ENCODE data around the gene BEST4. TPM values are rescaled to one million over a fixed set of nuclear protein-coding genes. Genes with fewer than 3 reads are reported as not detected.
"Not testable (repeated sequence)": the region's sequence is repeated elsewhere in the genome, so short reads cannot be mapped to it uniquely, and the experiment has no call there.

BEST4 gene
- total RNA-seq, 1 donor from 2014 or later: 0.41 TPM

GRCh38 chr1:44784094-44785028, 3.6 kb downstream of the BEST4 start:
- DNase-seq (ENCODE audit: low spot score in 2 of 2): peak in 1 of 2 donors; percentile 37
- no peak for FAIRE-seq

DNA sequence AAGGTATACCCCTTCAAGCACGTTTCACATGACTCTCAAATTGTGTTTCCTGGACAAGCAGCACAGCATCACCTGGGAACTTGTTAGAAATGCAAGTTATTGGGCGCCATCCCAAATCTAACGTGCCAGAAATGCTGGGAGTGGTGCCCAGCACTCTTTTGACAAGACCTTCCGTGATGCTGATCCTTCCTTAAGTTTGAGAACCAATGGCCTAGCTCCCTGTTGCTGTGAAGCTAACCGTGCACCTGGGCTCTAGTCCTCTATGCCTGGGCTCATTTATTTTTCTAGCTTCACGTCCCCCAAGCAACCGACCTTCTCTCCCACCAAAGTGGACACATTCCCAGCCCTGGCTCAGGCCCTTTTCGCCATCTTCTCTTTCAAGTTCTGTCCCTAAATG, 4.3 kb downstream of the BEST4 start:
- FAIRE-seq (no peak), DNase-seq (ENCODE audit: low spot score in 2 of 2) (no peak)

- no peak for FAIRE-seq
Observed at GRCh38 chr1:44780583-44781121, 7.3 kb downstream of the BEST4 start.

DNA sequence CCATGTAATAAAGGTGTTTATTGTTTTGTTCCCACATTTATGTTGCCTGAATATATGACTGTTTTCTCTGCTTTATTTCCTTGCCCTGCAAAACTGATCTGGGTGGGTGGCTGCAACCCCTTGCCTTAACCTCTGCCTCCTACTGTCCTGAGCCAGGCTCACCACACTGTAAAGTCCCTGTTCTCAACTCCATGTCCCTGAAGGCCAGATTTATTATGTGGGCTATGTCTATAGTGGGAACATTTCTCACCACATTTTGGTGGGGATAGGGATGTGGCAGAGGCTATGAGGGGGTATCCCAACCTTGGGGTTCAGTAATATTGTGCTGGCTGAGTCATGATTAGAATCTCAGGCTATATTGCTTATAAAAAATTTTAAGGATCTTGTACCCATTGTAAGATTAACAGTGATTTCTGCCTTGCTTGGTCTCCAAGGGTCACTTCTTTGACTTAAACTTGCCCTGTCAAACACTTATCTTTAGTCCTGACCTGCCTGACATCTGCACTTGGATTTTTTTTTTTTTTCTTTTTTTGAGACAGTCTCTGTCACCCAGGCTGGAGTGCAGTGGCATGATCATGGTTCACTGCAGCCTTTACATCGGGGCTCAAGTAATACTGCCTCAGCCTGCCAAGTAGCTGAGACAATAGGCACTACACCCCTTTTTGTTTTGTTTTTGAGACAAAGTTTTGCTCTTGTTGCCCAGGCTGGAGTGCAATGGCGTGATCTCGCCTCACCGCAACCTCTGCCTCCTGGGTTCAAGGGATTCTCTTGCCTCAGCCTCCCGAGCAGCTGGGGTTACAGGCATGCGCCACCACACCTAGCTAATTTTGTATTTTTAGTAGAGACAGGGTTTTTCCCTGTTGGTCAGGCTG, 9.0 kb downstream of the BEST4 start:
- no peak for FAIRE-seq
- no peak for DNase-seq (ENCODE audit: low spot score in 2 of 2)

More at GRCh38 chr1:44780583-44781121, 7.3 kb downstream of the BEST4 start:
- DNase-seq (ENCODE audit: low spot score in 2 of 2): no peak

DNA sequence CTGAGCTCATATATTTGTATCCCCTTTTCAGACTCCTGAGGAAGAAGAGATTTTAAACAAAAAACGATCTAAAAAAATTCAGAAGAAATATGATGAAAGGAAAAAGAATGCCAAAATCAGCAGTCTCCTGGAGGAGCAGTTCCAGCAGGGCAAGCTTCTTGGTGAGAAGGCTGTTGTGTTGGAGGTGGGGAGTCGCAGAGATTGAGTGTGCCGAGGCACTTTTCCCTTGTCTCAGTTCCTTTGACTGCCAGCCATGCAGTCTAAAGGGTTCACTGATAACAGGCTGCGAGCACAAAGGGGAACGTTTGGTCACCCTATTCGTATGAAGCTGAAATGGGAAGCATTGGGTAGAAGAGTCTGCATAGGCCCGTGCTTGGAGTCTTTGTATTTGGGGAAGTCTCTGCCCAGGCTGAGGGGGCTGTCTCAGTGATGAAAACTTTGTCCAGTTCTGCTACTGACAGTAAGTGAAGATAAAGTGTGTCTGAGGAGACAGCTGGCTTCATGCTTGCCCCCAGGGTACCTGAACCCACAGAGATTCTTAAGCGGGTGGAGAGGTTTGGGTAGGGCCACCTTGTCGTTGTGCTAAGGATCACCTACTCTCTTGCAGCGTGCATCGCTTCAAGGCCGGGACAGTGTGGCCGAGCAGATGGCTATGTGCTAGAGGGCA, 9.9 kb downstream of the BEST4 start:
- FAIRE-seq (no peak), DNase-seq (ENCODE audit: low spot score in 2 of 2) (no peak)

DNA sequence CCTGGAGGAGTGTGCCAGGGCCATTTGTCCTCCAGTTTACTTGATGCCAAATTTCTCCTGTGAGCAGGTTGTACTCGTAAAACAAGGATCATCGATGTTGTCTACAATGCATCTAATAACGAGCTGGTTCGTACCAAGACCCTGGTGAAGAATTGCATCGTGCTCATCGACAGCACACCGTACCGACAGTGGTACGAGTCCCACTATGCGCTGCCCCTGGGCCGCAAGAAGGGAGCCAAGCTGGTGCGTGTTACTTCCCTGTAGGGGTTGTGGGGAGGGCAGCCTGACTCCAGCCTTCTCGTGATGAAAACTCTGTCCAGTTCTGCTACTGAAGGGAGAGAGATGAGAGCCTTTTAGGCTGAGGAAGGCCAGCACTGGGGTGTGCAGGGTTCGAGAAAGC, 10.4 kb downstream of the BEST4 start:
- DNase-seq (ENCODE audit: low spot score in 2 of 2): no peak
- no peak for FAIRE-seq

GRCh38 chr1:44776730-44777068, 11.3 kb downstream of the BEST4 start:
- no peak for FAIRE-seq
- DNase-seq (ENCODE audit: low spot score in 2 of 2): no peak

DNA sequence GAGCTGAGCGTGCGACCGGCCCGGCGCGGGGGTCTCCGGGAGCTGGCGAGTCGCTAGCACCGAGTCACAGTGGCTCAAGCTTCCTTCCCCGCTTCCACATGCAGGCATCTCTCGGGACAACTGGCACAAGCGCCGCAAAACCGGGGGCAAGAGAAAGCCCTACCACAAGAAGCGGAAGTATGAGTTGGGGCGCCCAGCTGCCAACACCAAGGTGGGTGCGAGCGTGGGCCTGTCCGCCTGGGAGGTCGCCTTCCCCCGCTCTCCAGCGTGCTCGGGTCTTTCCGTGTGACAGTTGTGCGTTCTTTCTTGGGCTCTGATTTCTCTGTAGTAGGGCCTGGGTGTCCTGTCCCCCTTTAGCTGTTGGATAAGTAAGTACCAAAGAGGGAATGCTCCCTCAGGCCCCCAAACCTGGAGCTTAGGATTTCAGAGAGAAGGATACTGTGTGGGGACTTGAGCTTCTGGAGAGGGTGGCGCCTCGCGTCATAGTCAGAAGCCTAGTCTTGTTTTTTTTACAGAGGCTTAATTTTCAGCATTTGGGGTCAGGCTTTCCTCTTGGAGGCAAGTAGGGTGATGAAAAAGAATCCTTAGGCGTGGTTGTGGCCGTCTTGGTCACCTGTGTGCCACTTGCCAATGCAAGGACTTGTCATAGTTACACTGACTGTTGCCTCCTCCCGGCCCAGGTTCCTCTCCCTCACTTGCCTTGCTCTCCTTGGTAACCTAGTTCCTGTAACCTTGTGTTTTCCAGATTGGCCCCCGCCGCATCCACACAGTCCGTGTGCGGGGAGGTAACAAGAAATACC, 11.8 kb downstream of the BEST4 start:
- FAIRE-seq: no peak
- peak in 1 of 2 donors; percentile 34 for DNase-seq (ENCODE audit: low spot score in 2 of 2)

- no peak for FAIRE-seq
- DNase-seq (ENCODE audit: low spot score in 2 of 2): peak; percentile 86 to 88
Observed at GRCh38 chr1:44775078-44775929, 12.7 kb downstream of the BEST4 start, which contains the start of gene RPS8. RPS8 (plus strand) TSS chr1:44775540; CDS start chr1:44775597, 57 bp downstream.

GRCh38 chr1:44766421-44766820, 21.5 kb downstream of the BEST4 start:
- not testable (repeated sequence) for FAIRE-seq; DNase-seq (ENCODE audit: low spot score in 2 of 2)

GRCh38 chr1:44760876-44761275, 27.1 kb downstream of the BEST4 start:
- FAIRE-seq (no peak), DNase-seq (ENCODE audit: low spot score in 2 of 2) (no peak)

- DNase-seq (ENCODE audit: low spot score in 2 of 2): no peak
- no peak for FAIRE-seq
Observed at GRCh38 chr1:44759077-44759476, 28.9 kb downstream of the BEST4 start.

- FAIRE-seq: no peak
- DNase-seq (ENCODE audit: low spot score in 2 of 2): no peak
Observed at GRCh38 chr1:44757420-44757819, 30.6 kb downstream of the BEST4 start.

DNA sequence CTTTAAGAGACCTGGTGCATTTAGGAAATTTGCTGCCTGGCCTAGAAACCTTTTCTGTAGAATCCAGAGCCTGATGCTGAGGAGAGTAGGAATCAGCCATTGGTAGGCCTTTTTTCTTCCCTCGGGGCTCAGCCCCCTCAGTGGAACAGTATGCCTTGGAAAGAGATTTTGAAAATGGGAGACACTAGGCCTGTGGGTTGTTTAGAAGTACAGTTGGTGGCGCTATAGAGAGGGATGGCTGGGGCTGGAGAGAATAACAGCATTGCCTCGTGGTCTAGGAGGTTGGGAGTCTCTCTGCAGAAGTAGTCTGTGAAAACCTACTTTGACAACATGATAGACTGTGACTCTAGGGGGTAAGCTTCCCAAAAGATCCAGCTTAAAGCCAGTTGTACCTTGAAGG, 40.1 kb downstream of the BEST4 start:
- no peak for DNase-seq (ENCODE audit: low spot score in 2 of 2)
- FAIRE-seq: no peak

DNA sequence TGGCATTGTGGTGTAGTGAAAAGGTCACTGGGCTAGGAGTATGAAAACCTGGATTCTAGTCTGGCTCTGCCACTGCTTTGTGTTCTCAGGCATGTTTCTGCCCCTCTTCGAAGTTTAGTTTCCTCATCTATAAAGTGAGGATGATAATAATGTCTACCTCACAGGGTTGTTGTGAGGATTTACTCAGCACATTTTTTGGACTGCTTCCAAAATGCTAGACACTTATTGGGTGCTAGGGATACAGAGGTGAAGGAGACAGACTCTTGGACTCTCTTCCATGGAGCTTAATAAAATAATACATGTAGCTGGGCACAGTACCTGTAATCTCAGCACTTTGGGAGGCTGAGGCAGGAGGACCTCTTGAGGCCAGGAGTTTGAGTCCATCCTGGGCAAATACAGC, 44.8 kb downstream of the BEST4 start:
- FAIRE-seq: no peak

GRCh38 chr1:44740179-44740617, 47.8 kb downstream of the BEST4 start:
- no peak for DNase-seq (ENCODE audit: low spot score in 2 of 2)
- no peak for FAIRE-seq

More for the DNA sequence above, 44.8 kb downstream of the BEST4 start:
- DNase-seq (ENCODE audit: low spot score in 2 of 2): no peak

DNA sequence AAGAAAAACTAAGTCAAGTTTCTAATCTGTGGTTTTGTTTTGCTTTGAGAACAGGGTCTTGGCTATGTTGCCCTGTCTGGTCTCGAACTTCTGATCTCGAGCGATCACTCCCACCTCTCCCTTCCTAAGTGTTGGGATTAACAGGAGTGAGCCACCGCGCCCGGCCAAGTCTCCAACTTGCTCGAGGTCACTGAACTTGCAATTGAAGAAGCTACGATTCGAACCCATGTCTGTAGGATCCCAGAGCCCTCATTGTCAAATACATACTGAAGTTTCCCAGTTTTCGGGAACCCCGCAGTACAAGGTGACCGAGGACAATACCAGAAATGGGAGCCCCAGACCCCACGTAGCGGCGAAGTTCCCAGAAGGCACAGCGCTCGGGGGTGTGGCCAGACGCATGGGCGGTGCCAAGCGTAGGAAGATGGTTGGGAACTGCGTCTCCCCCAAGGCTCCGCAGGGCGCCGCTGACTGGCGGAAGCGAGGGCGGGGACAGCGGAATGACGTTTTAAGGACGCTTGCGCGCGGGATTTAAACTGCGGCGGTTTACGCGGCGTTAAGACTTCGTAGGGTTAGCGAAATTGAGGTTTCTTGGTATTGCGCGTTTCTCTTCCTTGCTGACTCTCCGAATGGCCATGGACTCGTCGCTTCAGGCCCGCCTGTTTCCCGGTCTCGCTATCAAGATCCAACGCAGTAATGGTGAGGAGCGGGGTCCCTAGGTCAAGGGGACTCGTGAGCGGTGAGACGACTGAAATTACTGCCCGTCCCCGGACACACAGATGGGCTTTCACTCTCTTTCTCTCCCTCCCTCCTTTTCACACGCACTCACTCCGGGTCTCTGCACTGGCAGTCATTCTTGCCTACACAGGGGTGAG, 48.4 kb downstream of the BEST4 start, which contains the start of gene KIF2C:
TSS of gene KIF2C (plus strand) at position 531 of the 872 bp plus-strand sequence. CDS start at position 627, 96 bp downstream.
- FAIRE-seq (peak; percentile 42), DNase-seq (ENCODE audit: low spot score in 2 of 2) (peak; percentile 95 to 99)
